ENCODE results near the gene RBMS2.

The RBMS2 gene

GRCh38 chr12:56522411-56523193 lies 982 bp downstream of the RBMS2 start:
- TF ChIP-seq ZSCAN23 (tag by site-specific recombination; IDR thresholded peaks at IDR 0.05) (no peak), ZBTB8A (tag by site-specific recombination; IDR thresholded peaks at IDR 0.05) (no peak), KLF16 (tag by site-specific recombination; IDR thresholded peaks at IDR 0.05) (no peak), IKZF3 (tag by site-specific recombination; IDR thresholded peaks at IDR 0.05) (peak; percentile 53; the same call in 1 of the 2 replicates), ZNF146 (tag by site-specific recombination; IDR thresholded peaks at IDR 0.05) (no peak), ZEB2 (tag by site-specific recombination; IDR thresholded peaks at IDR 0.05) (no peak), ZNF362 (tag by site-specific recombination; IDR thresholded peaks at IDR 0.05) (no peak), ZNF707 (tag by site-specific recombination; IDR thresholded peaks at IDR 0.05) (no peak), KLF1 (tag by site-specific recombination; IDR thresholded peaks at IDR 0.05) (no peak), ZFP69B (tag by site-specific recombination; IDR thresholded peaks at IDR 0.05) (no peak), ZNF660 (tag by site-specific recombination; IDR thresholded peaks at IDR 0.05) (peak; percentile 47), ZBTB17 (tag by site-specific recombination; IDR thresholded peaks at IDR 0.05) (peak; percentile 61), ZNF571 (tag by site-specific recombination; IDR thresholded peaks at IDR 0.05) (no peak)
- TF ChIP-seq, protein P1, sequence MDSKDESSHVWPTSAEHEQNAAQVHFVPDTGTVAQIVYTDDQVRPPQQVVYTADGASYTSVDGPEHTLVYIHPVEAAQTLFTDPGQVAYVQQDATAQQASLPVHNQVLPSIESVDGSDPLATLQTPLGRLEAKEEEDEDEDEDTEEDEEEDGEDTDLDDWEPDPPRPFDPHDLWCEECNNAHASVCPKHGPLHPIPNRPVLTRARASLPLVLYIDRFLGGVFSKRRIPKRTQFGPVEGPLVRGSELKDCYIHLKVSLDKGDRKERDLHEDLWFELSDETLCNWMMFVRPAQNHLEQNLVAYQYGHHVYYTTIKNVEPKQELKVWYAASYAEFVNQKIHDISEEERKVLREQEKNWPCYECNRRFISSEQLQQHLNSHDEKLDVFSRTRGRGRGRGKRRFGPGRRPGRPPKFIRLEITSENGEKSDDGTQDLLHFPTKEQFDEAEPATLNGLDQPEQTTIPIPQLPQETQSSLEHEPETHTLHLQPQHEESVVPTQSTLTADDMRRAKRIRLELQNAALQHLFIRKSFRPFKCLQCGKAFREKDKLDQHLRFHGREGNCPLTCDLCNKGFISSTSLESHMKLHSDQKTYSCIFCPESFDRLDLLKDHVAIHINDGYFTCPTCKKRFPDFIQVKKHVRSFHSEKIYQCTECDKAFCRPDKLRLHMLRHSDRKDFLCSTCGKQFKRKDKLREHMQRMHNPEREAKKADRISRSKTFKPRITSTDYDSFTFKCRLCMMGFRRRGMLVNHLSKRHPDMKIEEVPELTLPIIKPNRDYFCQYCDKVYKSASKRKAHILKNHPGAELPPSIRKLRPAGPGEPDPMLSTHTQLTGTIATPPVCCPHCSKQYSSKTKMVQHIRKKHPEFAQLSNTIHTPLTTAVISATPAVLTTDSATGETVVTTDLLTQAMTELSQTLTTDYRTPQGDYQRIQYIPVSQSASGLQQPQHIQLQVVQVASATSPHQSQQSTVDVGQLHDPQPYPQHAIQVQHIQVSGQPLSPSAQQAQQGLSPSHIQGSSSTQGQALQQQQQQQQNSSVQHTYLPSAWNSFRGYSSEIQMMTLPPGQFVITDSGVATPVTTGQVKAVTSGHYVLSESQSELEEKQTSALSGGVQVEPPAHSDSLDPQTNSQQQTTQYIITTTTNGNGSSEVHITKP (tag by site-specific recombination; IDR thresholded peaks at IDR 0.05): peak; percentile 8; the same call in 1 of the 2 replicates
- TF ChIP-seq, protein P2, sequence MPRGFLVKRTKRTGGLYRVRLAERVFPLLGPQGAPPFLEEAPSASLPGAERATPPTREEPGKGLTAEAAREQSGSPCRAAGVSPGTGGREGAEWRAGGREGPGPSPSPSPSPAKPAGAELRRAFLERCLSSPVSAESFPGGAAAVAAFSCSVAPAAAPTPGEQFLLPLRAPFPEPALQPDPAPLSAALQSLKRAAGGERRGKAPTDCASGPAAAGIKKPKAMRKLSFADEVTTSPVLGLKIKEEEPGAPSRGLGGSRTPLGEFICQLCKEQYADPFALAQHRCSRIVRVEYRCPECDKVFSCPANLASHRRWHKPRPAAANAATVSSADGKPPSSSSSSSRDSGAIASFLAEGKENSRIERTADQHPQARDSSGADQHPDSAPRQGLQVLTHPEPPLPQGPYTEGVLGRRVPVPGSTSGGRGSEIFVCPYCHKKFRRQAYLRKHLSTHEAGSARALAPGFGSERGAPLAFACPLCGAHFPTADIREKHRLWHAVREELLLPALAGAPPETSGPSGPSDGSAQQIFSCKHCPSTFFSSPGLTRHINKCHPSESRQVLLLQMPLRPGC (tag by site-specific recombination; IDR thresholded peaks at IDR 0.05): 0 out of 2 replicates have a peak, but pooled peaks have one; percentile 57
- peak overlapping the region; percentile 67; the same call in 1 of the 2 replicates for H3K27ac ChIP-seq (ENCODE audit: extremely low read depth, low read depth, low read length)
- CTCF ChIA-PET: interaction anchor here (0.5 to 4.7 kb wide), 16 partner anchors 8 to 457 kb away, joined by 3 to 26 read pairs (median 3); no protein-coding TSS in a partner anchor
- peak overlapping the region; percentile 29 for H3K4me3 ChIP-seq (ENCODE audit: low read depth, low read length)
- H3K9me3 ChIP-seq (ENCODE audit: control insufficient read depth, insufficient read depth, low read depth, low read length): no peaks in the 10 kb centered on the region
- POLR2A ChIA-PET: interaction anchor here (0.6 to 2.4 kb wide), 4 partner anchors 34 to 163 kb away, joined by 4 to 27 read pairs (median 8); partner anchors contain the start of genes GLS2 and STAT2
- peaks cover 5% of the 10 kb centered on the region; the same call in 1 of the 2 replicates for H3K4me1 ChIP-seq (ENCODE audit: control insufficient read depth, insufficient read depth, low read length)
- H3K36me3 ChIP-seq (ENCODE audit: control insufficient read depth in 2 of 2, insufficient read depth in 1 of 2, low read length in 2 of 2): no peaks in the 10 kb centered on the region; a peak in 1 of 3 replicates

GRCh38 chr12:56528846-56529245 lies 7.2 kb downstream of the RBMS2 start:
- POLR2A ChIA-PET: no interaction called here
- H3K27ac ChIP-seq (ENCODE audit: extremely low read depth, low read depth, low read length): no peak overlapping the region
- no peaks in the 10 kb centered on the region; a peak in 1 of 3 replicates for H3K36me3 ChIP-seq (ENCODE audit: control insufficient read depth in 2 of 2, insufficient read depth in 1 of 2, low read length in 2 of 2)

More at GRCh38 chr12:56528846-56529245, 7.2 kb downstream of the RBMS2 start:
- CTCF ChIA-PET: interaction anchor here (1.3 kb wide), 1 partner anchor 15 kb away, joined by 3 read pairs; no protein-coding TSS in a partner anchor
- Histone ChIP-seq H3K9me3 (ENCODE audit: control insufficient read depth, insufficient read depth, low read depth, low read length) (no peaks in the 10 kb centered on the region), H3K4me3 (ENCODE audit: low read depth, low read length) (no peak overlapping the region), H3K4me1 (ENCODE audit: control insufficient read depth, insufficient read depth, low read length) (peaks cover 5% of the 10 kb centered on the region; the same call in 1 of the 2 replicates)
- TF ChIP-seq ZNF239 (tag by site-specific recombination; IDR thresholded peaks at IDR 0.05) (no peak), ZNF10 (tag by site-specific recombination; IDR thresholded peaks at IDR 0.05) (peak; percentile 61; the same call in 1 of the 2 replicates)

Data from HEK293 (cell line).